Osteocyte (in vitro differentiated cells): Measurements from ENCODE around the gene SKA3. TPM values are rescaled to one million over a fixed set of nuclear protein-coding genes. Genes with fewer than 3 reads are reported as not detected.
"Not testable (repeated sequence)": the region's sequence is repeated elsewhere in the genome, so short reads cannot be mapped to it uniquely, and the experiment has no call there.

ENCODE experiments used
- DNase-seq: peaks from one replicate; pipeline ENCODE4 v3.0.0; 2021; ENCODE audit warnings: mixed read lengths; ENCODE audit not compliant: unreplicated experiment; ENCODE audit errors: extremely low spot score
- H3K27ac Mint-ChIP-seq: one replicate; pipeline ENCODE4 v1.8.0; 2021; ENCODE audit warnings: mild to moderate bottlenecking, mixed read lengths; ENCODE audit not compliant: unreplicated experiment
- H3K27me3 Mint-ChIP-seq: one replicate; pipeline ENCODE4 v1.8.0; 2021; ENCODE audit warnings: mixed read lengths; ENCODE audit not compliant: unreplicated experiment
- H3K36me3 Mint-ChIP-seq: one replicate; pipeline ENCODE4 v1.8.0; 2021; ENCODE audit warnings: mixed read lengths; ENCODE audit not compliant: unreplicated experiment
- H3K4me1 Mint-ChIP-seq: one replicate; pipeline ENCODE4 v1.8.0; 2021; ENCODE audit warnings: mixed read lengths; ENCODE audit not compliant: unreplicated experiment
- H3K4me3 Mint-ChIP-seq: one replicate; pipeline ENCODE4 v1.8.0; 2021; ENCODE audit warnings: mild to moderate bottlenecking, moderate library complexity, mixed read lengths; ENCODE audit not compliant: unreplicated experiment
- H3K9me3 Mint-ChIP-seq: one replicate; pipeline ENCODE4 v1.8.0; 2021; ENCODE audit warnings: mixed read lengths; ENCODE audit not compliant: unreplicated experiment
- CTCF ChIP-seq: fragments of 200-600 bp; sonication (generic); IDR thresholded peaks from 2 replicates; pipeline ENCODE4 v1.5.0; 2021; ENCODE audit warnings: antibody characterized with exemption, mild to moderate bottlenecking, moderate library complexity
- total RNA-seq: library from RNA; stranded (reverse); gene quantifications from 2 replicates; pipeline ENCODE4 v1.2.1, GENCODE V29; 2021

Gene SKA3
- total RNA-seq, 1 donor from 2014 or later: 4.0 TPM

- H3K4me1 Mint-ChIP-seq: peaks cover 31% of the 10 kb centered on the region
- H3K36me3 Mint-ChIP-seq: peaks cover 28% of the 10 kb centered on the region
- peak overlapping the region; percentile 46 for H3K27ac Mint-ChIP-seq
- no peak for DNase-seq
- H3K4me3 Mint-ChIP-seq: peak overlapping the region; percentile 52
- TF ChIP-seq CTCF: no peak
- no peaks in the 10 kb centered on the region for H3K27me3 Mint-ChIP-seq
- H3K9me3 Mint-ChIP-seq: no peaks in the 10 kb centered on the region
Measured at GRCh38 chr13:21142766-21143165, 33.6 kb downstream of the SKA3 start.

GRCh38 chr13:21139374-21139773 lies 37.0 kb downstream of the SKA3 start:
- Mint-ChIP-seq H3K4me3 (peak overlapping the region; percentile 93), H3K4me1 (peaks cover 28% of the 10 kb centered on the region), H3K9me3 (no peaks in the 10 kb centered on the region), H3K27ac (peak overlapping the region; percentile 97), H3K27me3 (no peaks in the 10 kb centered on the region), H3K36me3 (peaks cover 12% of the 10 kb centered on the region)
- DNase-seq: peak; percentile 36
- TF ChIP-seq CTCF: no peak

- TF ChIP-seq CTCF: no peak
- peak overlapping the region; percentile 57 for H3K4me3 Mint-ChIP-seq
- H3K27ac Mint-ChIP-seq: peak overlapping the region; percentile 71
- peaks cover 25% of the 10 kb centered on the region for H3K4me1 Mint-ChIP-seq
- H3K36me3 Mint-ChIP-seq: peaks cover 9% of the 10 kb centered on the region
- no peak for DNase-seq
- H3K27me3 Mint-ChIP-seq: no peaks in the 10 kb centered on the region
- H3K9me3 Mint-ChIP-seq: no peaks in the 10 kb centered on the region
Measured at GRCh38 chr13:21138561-21138960, 37.8 kb downstream of the SKA3 start.

GRCh38 chr13:21137696-21138095 lies 38.7 kb downstream of the SKA3 start:
- peaks cover 18% of the 10 kb centered on the region for H3K4me1 Mint-ChIP-seq
- no peak overlapping the region for H3K27ac Mint-ChIP-seq
- H3K27me3 Mint-ChIP-seq: no peaks in the 10 kb centered on the region
- H3K36me3 Mint-ChIP-seq: peaks cover 2% of the 10 kb centered on the region
- no peak for TF ChIP-seq CTCF
- peak; percentile 32 for DNase-seq
- H3K4me3 Mint-ChIP-seq: no peak overlapping the region
- no peaks in the 10 kb centered on the region for H3K9me3 Mint-ChIP-seq

- peaks cover 12% of the 10 kb centered on the region for H3K4me1 Mint-ChIP-seq
- not testable (repeated sequence) for DNase-seq, H3K36me3 Mint-ChIP-seq, H3K27me3 Mint-ChIP-seq, H3K4me3 Mint-ChIP-seq, H3K27ac Mint-ChIP-seq, H3K9me3 Mint-ChIP-seq
Measured at GRCh38 chr13:21135833-21136232, 40.5 kb downstream of the SKA3 start.

- Mint-ChIP-seq H3K4me3 (no peak overlapping the region), H3K27me3 (no peaks in the 10 kb centered on the region), H3K4me1 (peaks cover 5% of the 10 kb centered on the region), H3K27ac (no peak overlapping the region), H3K36me3 (no peaks in the 10 kb centered on the region), H3K9me3 (no peaks in the 10 kb centered on the region)
- TF ChIP-seq CTCF: no peak
- no peak for DNase-seq
Measured at GRCh38 chr13:21134475-21134874, 41.9 kb downstream of the SKA3 start.
